ENCODE measurements around the gene TXNDC11. TPM values are rescaled to one million over a fixed set of nuclear protein-coding genes. Genes with fewer than 3 reads are reported as not detected.

Gene TXNDC11
- total and polyA plus RNA-seq, 10 of the 15 experiments (the other 5 are each of a cell fraction or from before 2014, with no cell fraction given): 1.7 to 86.7 (median 54.4) TPM

- TF ChIP-seq USF1 (IDR thresholded peaks at IDR 0.05; ENCODE audit: borderline replicate concordance, extremely low read length, insufficient read depth, low read depth, low read length) (no peak), GABPA (IDR thresholded peaks at IDR 0.05; ENCODE audit: low read depth) (no peak), ETV6 (conservative IDR thresholded peaks at IDR 0.05 in 1 of 2, IDR thresholded peaks at IDR 0.05 in 1 of 2; ENCODE audit: borderline replicate concordance in 1 of 2, low read depth in 1 of 2) (peak in 1 of 2 experiments; percentile 93; a peak in 2 of 4 replicates), SUPT20H (IDR thresholded peaks at IDR 0.05; ENCODE audit: borderline replicate concordance, control insufficient read depth, low read depth, low read length) (no peak), NFYA (IDR thresholded peaks at IDR 0.05; ENCODE audit: borderline replicate concordance, low read depth, low read length) (no peak), ASH2L (IDR thresholded peaks at IDR 0.05; ENCODE audit: borderline replicate concordance, low read depth) (no peak), SUZ12 (IDR thresholded peaks at IDR 0.05; ENCODE audit: unreplicated experiment) (no peak), TARDBP (IDR thresholded peaks at IDR 0.05; ENCODE audit: borderline replicate concordance) (0 out of 2 replicates have a peak, but pooled peaks have one; percentile 46), CHD2 (IDR thresholded peaks at IDR 0.05; ENCODE audit: borderline replicate concordance, low read depth, low read length) (no peak)
These were observed 64.4 kb downstream of the TXNDC11 start (continued) for GRCh38 chr16:11677959-11678881.
